GM10266 (cell line): ENCODE measurements around the gene CORO2B.

Source experiments
- DNase-seq: peaks from one replicate; pipeline ENCODE4 v3.0.0; 2012; ENCODE audit errors: extremely low spot score
- TF ChIP-seq, protein P1 (sequence below): IDR thresholded peaks from 2 replicates; pipeline ENCODE4 v1.5.1; 2012; ENCODE audit warnings: mild to moderate bottlenecking, low read depth; ENCODE audit not compliant: control insufficient read depth, insufficient read depth; ENCODE audit errors: missing control alignments

The CORO2B gene

DNA sequence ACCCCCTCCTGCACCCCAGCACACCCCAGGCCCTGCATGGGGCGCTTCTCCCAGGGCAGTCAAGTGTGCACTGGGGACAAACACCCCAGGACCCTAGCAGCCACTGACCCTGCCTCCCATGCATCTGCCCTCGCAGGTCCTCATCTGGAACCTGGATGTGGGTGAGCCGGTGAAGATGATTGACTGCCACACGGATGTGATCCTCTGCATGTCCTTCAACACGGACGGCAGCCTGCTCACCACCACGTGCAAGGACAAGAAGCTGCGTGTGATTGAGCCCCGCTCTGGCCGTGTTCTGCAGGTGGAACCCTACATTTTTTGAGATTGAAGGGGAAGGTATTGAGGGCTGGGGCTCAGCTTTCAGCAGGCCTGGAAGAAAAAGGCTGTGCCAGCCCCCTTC is 132.6 kb downstream of the CORO2B start:
- TF ChIP-seq, protein P1, sequence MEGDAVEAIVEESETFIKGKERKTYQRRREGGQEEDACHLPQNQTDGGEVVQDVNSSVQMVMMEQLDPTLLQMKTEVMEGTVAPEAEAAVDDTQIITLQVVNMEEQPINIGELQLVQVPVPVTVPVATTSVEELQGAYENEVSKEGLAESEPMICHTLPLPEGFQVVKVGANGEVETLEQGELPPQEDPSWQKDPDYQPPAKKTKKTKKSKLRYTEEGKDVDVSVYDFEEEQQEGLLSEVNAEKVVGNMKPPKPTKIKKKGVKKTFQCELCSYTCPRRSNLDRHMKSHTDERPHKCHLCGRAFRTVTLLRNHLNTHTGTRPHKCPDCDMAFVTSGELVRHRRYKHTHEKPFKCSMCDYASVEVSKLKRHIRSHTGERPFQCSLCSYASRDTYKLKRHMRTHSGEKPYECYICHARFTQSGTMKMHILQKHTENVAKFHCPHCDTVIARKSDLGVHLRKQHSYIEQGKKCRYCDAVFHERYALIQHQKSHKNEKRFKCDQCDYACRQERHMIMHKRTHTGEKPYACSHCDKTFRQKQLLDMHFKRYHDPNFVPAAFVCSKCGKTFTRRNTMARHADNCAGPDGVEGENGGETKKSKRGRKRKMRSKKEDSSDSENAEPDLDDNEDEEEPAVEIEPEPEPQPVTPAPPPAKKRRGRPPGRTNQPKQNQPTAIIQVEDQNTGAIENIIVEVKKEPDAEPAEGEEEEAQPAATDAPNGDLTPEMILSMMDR = no peak
- DNase-seq = no peak

- no peak for DNase-seq
- TF ChIP-seq, protein P1 = no peak
Observed at GRCh38 chr15:68712886-68713285, 134.1 kb downstream of the CORO2B start.

GRCh38 chr15:68713874-68714273 is 135.1 kb downstream of the CORO2B start:
- TF ChIP-seq, protein P1 = no peak
- DNase-seq = no peak

GRCh38 chr15:68715111-68715510 is 136.3 kb downstream of the CORO2B start:
- TF ChIP-seq, protein P1 = no peak
- DNase-seq = no peak

DNA sequence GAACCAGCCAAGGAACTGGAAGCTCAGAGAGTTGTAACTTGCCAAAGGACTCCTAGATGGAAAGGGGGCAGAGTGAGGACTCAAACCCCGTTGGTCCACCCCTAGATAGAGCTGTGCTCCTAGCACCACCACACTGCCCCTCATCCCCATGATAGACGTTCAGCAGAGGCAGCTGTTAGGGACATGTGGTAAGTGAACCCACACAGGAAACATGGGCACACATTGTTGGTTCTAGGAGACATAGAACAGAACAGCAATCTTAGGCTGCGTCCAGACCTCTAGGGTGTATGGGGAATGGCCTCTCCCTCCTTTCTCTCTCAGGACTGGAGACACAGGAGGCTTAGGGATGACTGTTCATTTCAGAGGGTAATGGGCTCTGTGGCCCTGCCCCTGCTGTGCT is 139.2 kb downstream of the CORO2B start:
- no peak for DNase-seq
- TF ChIP-seq, protein P1 = no peak

- DNase-seq = no peak
- TF ChIP-seq, protein P1 = no peak
Observed at GRCh38 chr15:68718468-68718867, 139.7 kb downstream of the CORO2B start.

- TF ChIP-seq, protein P1 = no peak
Observed at GRCh38 chr15:68719051-68719450, 140.3 kb downstream of the CORO2B start.

DNA sequence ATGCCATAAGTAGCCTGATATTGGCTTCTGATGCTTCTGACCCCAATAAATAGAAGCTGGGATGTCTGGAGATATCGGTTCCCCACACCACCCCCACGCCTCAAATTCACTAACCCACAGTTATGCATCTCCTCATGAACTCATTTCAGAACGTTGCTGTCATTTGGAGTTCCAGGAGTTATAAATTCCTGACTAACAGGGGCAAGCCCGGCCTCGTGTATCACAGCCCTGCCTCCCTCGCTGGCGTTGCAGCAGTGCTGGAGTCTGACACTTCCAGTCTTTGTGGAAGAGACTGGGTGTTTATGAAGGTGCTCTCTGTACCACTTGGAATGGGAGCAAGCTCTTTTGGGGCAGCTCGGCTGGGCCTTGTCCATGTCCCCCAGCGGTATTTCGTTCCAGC is 140.9 kb downstream of the CORO2B start:
- no peak for DNase-seq
- TF ChIP-seq, protein P1 = no peak

More at GRCh38 chr15:68719051-68719450, 140.3 kb downstream of the CORO2B start:
- no peak for DNase-seq
